HEK293T (cell line): ENCODE measurements around the gene CPVL.

Experiments used
- CTCF ChIA-PET: fragments of 350-600 bp; formaldehyde crosslinking; extraction: SDS; loops from one replicate; lab custom pipeline; 2021; ENCODE audit warnings: antibody characterized with exemption, inconsistent platforms; lab: Yijun Ruan, JAX
- POLR2A ChIA-PET: fragments of 350-600 bp; formaldehyde crosslinking; extraction: SDS; loops from one replicate; lab custom pipeline; 2020; ENCODE audit warnings: antibody characterized with exemption, inconsistent platforms; lab: Yijun Ruan, JAX
- DNase-seq: peaks from one replicate; pipeline ENCODE4 v3.0.0; 2012; ENCODE audit warnings: mixed read lengths; ENCODE audit errors: extremely low spot score
- ARNT ChIP-seq: fragments of 450-650 bp; IDR thresholded peaks from 2 replicates; pipeline ENCODE4 v1.6.1; 2017; ENCODE audit warnings: mild to moderate bottlenecking
- BHLHE40 ChIP-seq: fragments of 450-650 bp; IDR thresholded peaks from 2 replicates; pipeline ENCODE4 v1.6.1; 2016; ENCODE audit warnings: mild to moderate bottlenecking, moderate library complexity, borderline replicate concordance
- CTBP1 ChIP-seq: fragments of 450-650 bp; IDR thresholded peaks from 2 replicates; pipeline ENCODE4 v1.6.1; 2016; ENCODE audit warnings: borderline replicate concordance
- ELF4 ChIP-seq: fragments of 450-650 bp; IDR thresholded peaks from 2 replicates; pipeline ENCODE4 v1.6.1; 2017; ENCODE audit warnings: antibody characterized with exemption
- FOXA1 ChIP-seq: fragments of 450-650 bp; IDR thresholded peaks from 2 replicates; pipeline ENCODE4 v1.6.1; 2016; ENCODE audit warnings: mild to moderate bottlenecking
- FOXK2 ChIP-seq: fragments of 450-650 bp; IDR thresholded peaks from 2 replicates; pipeline ENCODE4 v1.6.1; 2016; ENCODE audit warnings: mild to moderate bottlenecking
- FOXM1 ChIP-seq: fragments of 450-650 bp; IDR thresholded peaks from 2 replicates; pipeline ENCODE4 v1.6.1; 2017; ENCODE audit warnings: mild to moderate bottlenecking, borderline replicate concordance
- HDGF ChIP-seq: fragments of 450-650 bp; IDR thresholded peaks from 2 replicates; pipeline ENCODE4 v1.6.1; 2017; ENCODE audit warnings: antibody characterized with exemption, borderline replicate concordance
- L3MBTL2 ChIP-seq: fragments of 450-650 bp; conservative IDR thresholded peaks from 2 replicates; pipeline ENCODE4 v1.6.1; 2016; ENCODE audit warnings: mild to moderate bottlenecking
- LEF1 ChIP-seq: fragments of 450-650 bp; IDR thresholded peaks from 2 replicates; pipeline ENCODE4 v1.6.1; 2017; ENCODE audit warnings: mild to moderate bottlenecking, borderline replicate concordance
- NFRKB ChIP-seq: fragments of 450-650 bp; IDR thresholded peaks from 2 replicates; pipeline ENCODE4 v1.6.1; 2016; ENCODE audit warnings: mild to moderate bottlenecking, moderate library complexity
- SP1 ChIP-seq: fragments of 450-650 bp; IDR thresholded peaks from 2 replicates; pipeline ENCODE4 v1.6.1; 2017
- SUZ12 ChIP-seq: fragments of 450-650 bp; IDR thresholded peaks from 2 replicates; pipeline ENCODE4 v1.6.1; 2016; ENCODE audit warnings: mild to moderate bottlenecking
- TARDBP ChIP-seq: fragments of 450-650 bp; IDR thresholded peaks from 2 replicates; pipeline ENCODE4 v1.6.1; 2016
- ZNF384 ChIP-seq: fragments of 450-650 bp; IDR thresholded peaks from 2 replicates; pipeline ENCODE4 v1.6.1; 2016
- TF ChIP-seq, protein P1 (sequence below): fragments of 450-650 bp; IDR thresholded peaks from 2 replicates; pipeline ENCODE4 v1.6.1; 2016

Gene CPVL

DNA sequence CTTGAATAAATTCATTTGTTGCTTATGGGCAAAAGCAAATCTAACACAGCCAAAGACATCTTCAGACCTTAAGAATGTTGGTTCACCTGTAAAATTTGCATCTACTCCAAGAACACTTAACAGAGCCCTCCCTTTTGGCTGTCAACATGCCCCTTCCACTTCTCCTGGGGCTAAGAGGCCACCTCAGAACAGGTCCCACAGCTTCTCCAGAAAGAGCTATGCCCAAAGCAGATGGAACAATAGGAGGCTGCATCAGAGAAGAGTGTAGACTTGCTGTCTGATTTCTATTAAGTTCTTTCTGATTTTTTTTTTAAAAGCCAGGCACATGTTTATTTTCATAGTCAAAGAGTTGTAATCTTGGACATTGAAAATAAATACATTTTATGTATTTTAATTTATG is 162.1 kb downstream of the CPVL start:
- POLR2A ChIA-PET, result no interaction called here
- CTCF ChIA-PET, result interaction anchor here (1.0 kb wide), 1 partner anchor 57 kb away, joined by 3 read pairs; no protein-coding TSS in a partner anchor
- no peak for DNase-seq
- TF ChIP-seq, protein P1, sequence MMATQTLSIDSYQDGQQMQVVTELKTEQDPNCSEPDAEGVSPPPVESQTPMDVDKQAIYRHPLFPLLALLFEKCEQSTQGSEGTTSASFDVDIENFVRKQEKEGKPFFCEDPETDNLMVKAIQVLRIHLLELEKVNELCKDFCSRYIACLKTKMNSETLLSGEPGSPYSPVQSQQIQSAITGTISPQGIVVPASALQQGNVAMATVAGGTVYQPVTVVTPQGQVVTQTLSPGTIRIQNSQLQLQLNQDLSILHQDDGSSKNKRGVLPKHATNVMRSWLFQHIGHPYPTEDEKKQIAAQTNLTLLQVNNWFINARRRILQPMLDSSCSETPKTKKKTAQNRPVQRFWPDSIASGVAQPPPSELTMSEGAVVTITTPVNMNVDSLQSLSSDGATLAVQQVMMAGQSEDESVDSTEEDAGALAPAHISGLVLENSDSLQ, result no peak
- no peak for TF ChIP-seq LEF1
- no peak for TF ChIP-seq L3MBTL2
- TF ChIP-seq ZNF384, result no peak
- TF ChIP-seq ARNT, result no peak
- no peak for TF ChIP-seq ELF4
- TF ChIP-seq CTBP1, result no peak
- TF ChIP-seq FOXK2, result no peak
- TF ChIP-seq HDGF, result no peak
- no peak for TF ChIP-seq NFRKB
- no peak for TF ChIP-seq SUZ12
- no peak for TF ChIP-seq FOXM1
- no peak for TF ChIP-seq SP1
- no peak for TF ChIP-seq FOXA1
- no peak for TF ChIP-seq TARDBP
- TF ChIP-seq BHLHE40, result no peak

DNA sequence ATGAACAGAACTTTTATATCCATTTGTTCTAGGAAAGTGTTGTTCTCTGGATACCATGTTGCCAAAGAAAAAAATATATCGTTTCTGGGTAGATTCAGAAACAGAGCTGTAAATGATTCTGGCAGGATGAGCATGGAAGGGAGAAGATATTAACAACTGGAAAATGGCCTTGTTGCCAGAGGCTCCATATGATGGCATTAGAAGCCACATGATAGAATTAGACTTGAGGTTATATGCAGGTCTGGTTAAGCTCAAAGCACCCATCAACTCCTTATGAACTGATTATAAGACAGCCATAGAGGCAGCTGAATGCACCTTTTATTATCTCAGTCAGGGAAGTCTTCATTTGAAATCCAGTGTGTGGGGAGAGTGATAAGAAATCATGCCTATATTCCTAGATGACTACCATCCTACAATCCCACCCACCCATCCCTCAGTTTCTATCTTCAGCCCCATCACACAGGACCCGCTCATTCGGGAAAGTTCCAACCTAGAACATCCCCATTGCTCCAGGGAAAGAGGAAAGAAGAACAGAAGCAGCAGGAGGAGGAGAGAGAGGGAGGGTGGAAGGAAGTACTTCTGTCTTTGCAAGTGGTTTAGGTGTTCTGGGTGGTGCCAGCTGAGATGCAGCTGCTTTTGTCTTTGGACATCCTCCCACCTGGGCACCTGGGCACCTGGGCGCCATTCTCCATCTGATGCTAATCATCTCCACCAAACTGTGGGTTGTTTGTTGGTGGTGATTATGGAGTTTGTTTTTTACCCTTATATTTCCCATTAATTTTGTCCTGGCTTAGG is 162.7 kb downstream of the CPVL start:
- CTCF ChIA-PET, result interaction anchor here (0.6 to 0.8 kb wide), 2 partner anchors 57 to 118 kb away, joined by 3 read pairs; no protein-coding TSS in a partner anchor
- no peak for DNase-seq
- TF ChIP-seq ELF4 (no peak), NFRKB (no peak), FOXK2 (no peak), TARDBP (no peak), SUZ12 (no peak), FOXM1 (no peak), ARNT (no peak), HDGF (no peak), LEF1 (no peak), FOXA1 (no peak), L3MBTL2 (no peak), CTBP1 (no peak), ZNF384 (no peak)
- TF ChIP-seq, protein P1, result no peak
- POLR2A ChIA-PET, result no interaction called here

DNA sequence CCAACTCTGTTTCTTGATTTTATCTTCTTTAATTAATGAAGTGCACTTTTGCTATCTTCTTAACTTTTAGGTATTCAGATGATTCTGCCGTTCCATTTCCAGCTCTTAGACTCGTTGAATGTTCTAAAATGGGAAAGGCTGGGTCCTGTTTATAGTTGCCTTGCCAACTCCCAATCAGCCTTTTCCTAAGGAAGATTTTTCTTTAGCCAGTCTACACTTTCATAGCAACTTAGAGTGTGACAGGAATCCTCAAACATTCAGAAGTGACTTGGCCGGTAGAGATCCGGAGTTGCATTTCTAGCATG is 165.2 kb downstream of the CPVL start:
- TF ChIP-seq ZNF384 (no peak), HDGF (no peak), FOXM1 (no peak), L3MBTL2 (no peak), TARDBP (no peak)
- no peak for DNase-seq
- CTCF ChIA-PET, result no interaction called here
- POLR2A ChIA-PET, result no interaction called here

DNA sequence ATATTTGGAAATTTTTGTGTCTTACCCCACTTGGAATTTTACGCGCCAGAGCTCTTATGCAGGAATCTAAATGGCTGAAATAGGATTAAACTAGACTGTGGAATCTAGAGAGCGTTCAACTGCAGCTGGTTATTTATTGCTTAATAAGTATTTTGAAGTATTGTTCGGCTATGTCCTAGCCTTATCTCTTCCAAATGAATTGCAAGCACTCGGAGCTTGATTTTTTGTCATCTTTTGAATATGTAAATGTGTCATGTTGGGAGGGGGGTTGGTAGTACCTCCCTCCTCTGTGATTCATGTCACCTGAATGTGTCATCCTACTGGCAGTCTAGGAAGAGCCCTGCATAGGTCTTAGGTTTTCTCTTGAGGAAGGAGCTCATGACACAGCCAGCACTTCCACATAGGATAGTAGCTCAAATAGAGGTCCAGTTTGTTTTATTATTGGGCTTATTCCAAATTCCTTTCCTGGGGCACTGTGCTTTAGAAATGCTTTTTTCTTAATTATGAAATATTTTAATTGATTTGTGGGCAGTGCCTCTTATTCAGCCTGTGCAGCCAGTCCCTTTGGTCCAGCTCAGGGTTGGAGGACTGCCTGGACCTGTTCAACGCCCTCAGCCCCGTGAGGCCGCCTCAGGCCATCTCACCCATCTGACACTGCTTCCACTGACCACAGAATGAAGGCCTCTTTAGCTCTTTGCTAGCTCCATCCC is 165.7 kb downstream of the CPVL start:
- CTCF ChIA-PET, result interaction anchor here (0.6 kb wide), 1 partner anchor 54 kb away, joined by 3 read pairs; no protein-coding TSS in a partner anchor
- POLR2A ChIA-PET, result no interaction called here
- no peak for TF ChIP-seq LEF1
- TF ChIP-seq ZNF384, result no peak
- TF ChIP-seq SUZ12, result no peak
- no peak for TF ChIP-seq TARDBP
- no peak for TF ChIP-seq SP1
- TF ChIP-seq NFRKB, result no peak
- TF ChIP-seq FOXM1, result no peak
- no peak for TF ChIP-seq BHLHE40
- TF ChIP-seq, protein P1, result no peak
- TF ChIP-seq ELF4, result no peak
- no peak for TF ChIP-seq L3MBTL2
- TF ChIP-seq FOXA1, result no peak
- TF ChIP-seq HDGF, result no peak
- TF ChIP-seq FOXK2, result no peak
- DNase-seq, result no peak

DNA sequence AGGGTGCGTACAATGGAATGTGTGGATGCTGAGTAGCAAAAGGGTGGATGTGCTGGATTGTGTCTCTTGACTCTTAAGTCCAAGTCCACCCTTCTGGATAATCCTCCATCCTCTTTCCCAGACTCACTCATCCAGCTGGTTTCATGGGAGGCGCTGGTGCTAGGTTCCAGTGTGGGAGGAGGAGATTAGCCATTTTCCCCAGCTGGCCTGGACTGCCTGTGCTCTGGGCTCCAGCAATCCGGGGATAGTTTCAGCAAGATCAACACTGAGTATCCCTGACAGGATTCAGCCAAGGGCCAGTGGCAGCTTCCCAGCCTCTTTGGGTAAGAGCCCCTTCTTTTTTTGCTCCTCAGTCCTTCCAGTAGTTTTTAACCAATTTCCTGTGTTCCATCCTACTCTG is 166.6 kb downstream of the CPVL start:
- no peak for TF ChIP-seq SP1
- TF ChIP-seq, protein P1, result no peak
- no peak for TF ChIP-seq CTBP1
- TF ChIP-seq NFRKB, result no peak
- no peak for TF ChIP-seq LEF1
- TF ChIP-seq FOXK2, result no peak
- no peak for TF ChIP-seq ARNT
- no peak for TF ChIP-seq TARDBP
- TF ChIP-seq HDGF, result no peak
- TF ChIP-seq SUZ12, result no peak
- TF ChIP-seq BHLHE40, result no peak
- no peak for TF ChIP-seq ZNF384
- no peak for TF ChIP-seq FOXM1
- no peak for TF ChIP-seq ELF4
- TF ChIP-seq L3MBTL2, result no peak
- TF ChIP-seq FOXA1, result no peak
- ChIA-PET CTCF (no interaction called here), POLR2A (no interaction called here)
- DNase-seq, result no peak
